OCI-LY3 (cell line): ENCODE results near the gene MYT1.
A peak's percentile ranks its signal among the peaks of the same experiment; 100 is the strongest.

Experiments
- H2AFZ ChIP-seq: fragments of 200-600, 300-600 bp; shearing (Covaris generic); 2 replicates; pipeline ENCODE4 v1.6.0; 2014; ENCODE audit warnings: antibody characterized with exemption, low read depth, low read length
- H3K27ac ChIP-seq: fragments of 200-600, 300-600 bp; sonication (generic); 2 replicates; pipeline ENCODE4 v1.5.1; 2014; ENCODE audit warnings: mild to moderate bottlenecking, low read length, moderate library complexity, mixed read lengths
- H3K27me3 ChIP-seq: fragments of 200-600, 300-600 bp; sonication (generic); 2 replicates; pipeline ENCODE4 v1.6.1; 2014; ENCODE audit warnings: low read depth, low read length, mixed read lengths
- H3K36me3 ChIP-seq: fragments of 200-600, 300-600 bp; sonication (generic); replicated peaks from 2 replicates; pipeline ENCODE3; 2014; ENCODE audit warnings: low read depth, low read length, mixed read lengths
- H3K4me1 ChIP-seq: fragments of 300-600, 200-600 bp; sonication (generic); 2 replicates; pipeline ENCODE4 v1.6.1; 2014; ENCODE audit warnings: low read length, mixed read lengths
- H3K4me2 ChIP-seq: fragments of 200-600, 300-600 bp; sonication (generic); 2 replicates; pipeline ENCODE4 v1.6.1; 2014; ENCODE audit warnings: low read length, mixed read lengths
- H3K4me3 ChIP-seq: fragments of 300-600, 200-600 bp; sonication (generic); 2 replicates; pipeline ENCODE4 v1.5.1; 2014; ENCODE audit warnings: antibody characterized with exemption, mild to moderate bottlenecking, low read length, moderate library complexity
- H3K79me2 ChIP-seq: fragments of 300-600, 200-600 bp; shearing (Covaris generic); 2 replicates; pipeline ENCODE4 v1.6.1; 2014; ENCODE audit warnings: mild to moderate bottlenecking, low read length, mixed read lengths
- H3K9ac ChIP-seq: fragments of 300-600, 200-600 bp; shearing (Covaris generic); 2 replicates; pipeline ENCODE4 v1.6.0; 2014; ENCODE audit warnings: mild to moderate bottlenecking, low read length, moderate library complexity
- H3K9me3 ChIP-seq: fragments of 200-600, 300-600 bp; shearing (Covaris generic); 2 replicates; pipeline ENCODE4 v1.6.1; 2014; ENCODE audit warnings: low read length, mixed read lengths; ENCODE audit not compliant: insufficient read depth
- H4K20me1 ChIP-seq: fragments of 200-600, 300-600 bp; sonication (generic); 2 replicates; pipeline ENCODE4 v1.6.1; 2016; ENCODE audit warnings: low read length, mixed read lengths; ENCODE audit not compliant: insufficient read depth
- EZH2phosphoT487 ChIP-seq: fragments of 200-600 bp; shearing (Covaris generic); IDR thresholded peaks from 2 replicates; pipeline ENCODE4 v1.6.1; 2018; ENCODE audit warnings: antibody characterized with exemption, mixed run types, low read depth
- TF ChIP-seq, protein P1 (sequence below): fragments of 200-600, 300-600 bp; sonication (generic); IDR thresholded peaks from 2 replicates; pipeline ENCODE4 v1.5.1; 2014; ENCODE audit warnings: antibody characterized with exemption, low read length, low read depth

MYT1 gene

DNA sequence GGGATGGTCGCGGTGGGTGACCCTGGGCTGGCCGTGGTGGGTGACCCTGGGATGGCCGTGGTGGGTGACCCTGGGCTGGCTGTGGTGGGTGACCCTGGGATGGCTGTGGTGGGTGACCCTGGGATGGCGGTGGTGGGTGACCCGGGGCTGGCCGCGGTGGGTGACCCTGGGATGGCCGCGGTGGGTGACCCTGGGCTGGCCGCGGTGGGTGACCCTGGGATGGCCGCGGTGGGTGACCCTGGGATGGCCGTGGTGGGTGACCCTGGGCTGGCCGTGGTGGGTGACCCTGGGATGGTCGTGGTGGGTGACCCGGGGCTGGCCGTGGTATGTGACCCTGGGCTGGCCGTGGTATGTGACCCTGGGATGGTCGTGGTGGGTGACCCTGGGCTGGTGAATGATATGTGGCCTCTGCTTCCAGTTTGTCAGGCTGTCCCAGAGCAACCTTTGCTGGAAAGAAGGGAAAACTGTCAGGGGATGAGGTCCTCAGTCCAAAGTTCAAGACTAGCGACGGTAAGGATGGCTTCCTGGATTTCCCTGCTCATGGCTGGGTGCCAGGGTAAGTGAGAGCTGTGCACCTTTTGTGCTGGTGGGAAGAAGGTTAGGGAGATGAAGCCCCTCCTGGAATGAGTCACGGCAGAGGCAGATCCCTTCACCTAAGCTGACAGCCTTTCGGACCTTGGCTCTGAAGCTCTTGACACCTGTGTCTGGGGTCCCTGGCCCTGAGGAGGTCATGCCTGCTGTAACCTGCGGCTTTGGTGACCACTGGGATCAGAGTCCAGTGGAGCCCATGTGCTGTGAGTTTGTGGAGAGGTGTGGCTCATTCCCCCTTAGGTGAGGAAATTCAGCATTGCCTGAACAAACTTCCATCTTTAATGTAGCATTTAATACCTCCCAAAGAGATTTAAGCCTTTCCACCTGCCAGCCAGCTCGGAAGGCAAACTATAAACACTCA lies 72.2 kb downstream of the MYT1 start:
- no peak overlapping the region for H3K27ac ChIP-seq
- H3K79me2 ChIP-seq = no peaks in the 10 kb centered on the region
- no peaks in the 10 kb centered on the region for H3K36me3 ChIP-seq
- no peak overlapping the region for H3K4me2 ChIP-seq
- H4K20me1 ChIP-seq = no peaks in the 10 kb centered on the region
- H3K4me1 ChIP-seq = peaks cover 30% of the 10 kb centered on the region
- TF ChIP-seq, protein P1, sequence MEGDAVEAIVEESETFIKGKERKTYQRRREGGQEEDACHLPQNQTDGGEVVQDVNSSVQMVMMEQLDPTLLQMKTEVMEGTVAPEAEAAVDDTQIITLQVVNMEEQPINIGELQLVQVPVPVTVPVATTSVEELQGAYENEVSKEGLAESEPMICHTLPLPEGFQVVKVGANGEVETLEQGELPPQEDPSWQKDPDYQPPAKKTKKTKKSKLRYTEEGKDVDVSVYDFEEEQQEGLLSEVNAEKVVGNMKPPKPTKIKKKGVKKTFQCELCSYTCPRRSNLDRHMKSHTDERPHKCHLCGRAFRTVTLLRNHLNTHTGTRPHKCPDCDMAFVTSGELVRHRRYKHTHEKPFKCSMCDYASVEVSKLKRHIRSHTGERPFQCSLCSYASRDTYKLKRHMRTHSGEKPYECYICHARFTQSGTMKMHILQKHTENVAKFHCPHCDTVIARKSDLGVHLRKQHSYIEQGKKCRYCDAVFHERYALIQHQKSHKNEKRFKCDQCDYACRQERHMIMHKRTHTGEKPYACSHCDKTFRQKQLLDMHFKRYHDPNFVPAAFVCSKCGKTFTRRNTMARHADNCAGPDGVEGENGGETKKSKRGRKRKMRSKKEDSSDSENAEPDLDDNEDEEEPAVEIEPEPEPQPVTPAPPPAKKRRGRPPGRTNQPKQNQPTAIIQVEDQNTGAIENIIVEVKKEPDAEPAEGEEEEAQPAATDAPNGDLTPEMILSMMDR = no peak
- TF ChIP-seq EZH2phosphoT487 = no peak
- no peak overlapping the region for H3K4me3 ChIP-seq
- H3K27me3 ChIP-seq = no peaks in the 10 kb centered on the region
- no peak overlapping the region for H2AFZ ChIP-seq
- H3K9me3 ChIP-seq = no peaks in the 10 kb centered on the region
- H3K9ac ChIP-seq = no peak overlapping the region

DNA sequence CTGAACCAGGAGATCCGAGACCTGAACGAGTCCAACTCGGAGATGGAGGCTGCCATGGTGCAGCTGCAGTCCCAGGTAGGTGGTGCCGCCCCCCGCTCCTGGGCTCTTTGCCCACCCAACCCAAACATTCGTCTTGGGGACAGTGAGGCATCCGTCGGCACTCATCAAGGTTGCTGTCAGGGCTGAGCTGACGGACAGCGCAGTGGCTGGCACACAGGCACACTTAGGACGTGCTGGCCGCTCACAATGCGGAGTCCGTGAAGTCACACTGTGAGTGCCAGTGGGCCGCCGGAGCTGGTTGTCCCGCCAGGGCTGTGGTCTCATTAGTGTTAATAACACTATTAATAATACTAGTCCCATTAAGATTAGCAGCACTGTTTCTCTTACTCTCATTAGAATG lies 73.1 kb downstream of the MYT1 start:
- no peak overlapping the region for H3K27ac ChIP-seq
- no peak overlapping the region for H3K4me3 ChIP-seq
- H3K9ac ChIP-seq = no peak overlapping the region
- H3K4me1 ChIP-seq = peaks cover 30% of the 10 kb centered on the region
- H4K20me1 ChIP-seq = no peaks in the 10 kb centered on the region
- H3K36me3 ChIP-seq = no peaks in the 10 kb centered on the region
- no peaks in the 10 kb centered on the region for H3K27me3 ChIP-seq
- no peaks in the 10 kb centered on the region for H3K9me3 ChIP-seq
- H3K4me2 ChIP-seq = no peak overlapping the region
- no peaks in the 10 kb centered on the region for H3K79me2 ChIP-seq
- TF ChIP-seq, protein P1 = no peak
- TF ChIP-seq EZH2phosphoT487 = no peak
- H2AFZ ChIP-seq = no peak overlapping the region

DNA sequence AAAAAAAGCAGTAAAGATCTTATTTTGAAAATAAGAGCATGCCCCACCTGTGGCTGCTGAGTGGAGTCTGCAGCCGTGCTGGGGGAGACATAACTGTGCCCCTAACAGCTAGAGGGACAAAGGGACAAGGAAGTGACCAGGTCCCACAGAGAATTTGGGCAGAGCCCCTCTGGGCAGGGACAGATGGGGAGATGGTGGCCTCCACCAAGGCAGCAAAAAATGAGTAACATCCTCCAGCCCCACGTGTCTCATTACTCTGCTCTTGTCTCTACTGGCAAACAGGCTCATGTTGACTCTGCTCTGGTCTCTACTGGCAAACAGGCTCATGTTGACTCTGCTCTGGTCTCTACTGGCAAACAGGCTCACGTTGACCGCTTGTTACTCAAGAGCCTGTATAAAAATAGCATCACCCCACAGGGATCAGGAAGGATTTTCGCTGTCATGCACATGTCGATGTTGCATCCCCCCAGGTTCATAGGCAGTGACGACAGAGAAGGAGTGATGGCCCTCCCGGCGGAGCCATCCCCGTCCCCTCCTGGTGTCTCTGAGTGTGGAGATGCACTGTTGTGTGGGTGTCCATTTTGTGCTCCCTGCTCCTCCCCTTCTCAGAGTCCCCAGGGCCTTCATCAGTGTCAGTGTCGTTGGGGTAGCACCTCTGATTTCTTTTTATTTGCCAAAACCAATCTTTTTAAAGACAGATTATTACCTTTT lies 74.0 kb downstream of the MYT1 start:
- Histone ChIP-seq H3K9me3 (no peaks in the 10 kb centered on the region), H3K79me2 (no peaks in the 10 kb centered on the region), H3K27me3 (no peaks in the 10 kb centered on the region), H3K36me3 (no peaks in the 10 kb centered on the region), H3K4me3 (no peak overlapping the region), H4K20me1 (no peaks in the 10 kb centered on the region), H2AFZ (no peak overlapping the region), H3K9ac (no peak overlapping the region), H3K4me2 (no peak overlapping the region), H3K4me1 (peaks cover 30% of the 10 kb centered on the region), H3K27ac (no peak overlapping the region; the same call in 1 of the 2 replicates)
- TF ChIP-seq EZH2phosphoT487 = no peak
- TF ChIP-seq, protein P1 = no peak

DNA sequence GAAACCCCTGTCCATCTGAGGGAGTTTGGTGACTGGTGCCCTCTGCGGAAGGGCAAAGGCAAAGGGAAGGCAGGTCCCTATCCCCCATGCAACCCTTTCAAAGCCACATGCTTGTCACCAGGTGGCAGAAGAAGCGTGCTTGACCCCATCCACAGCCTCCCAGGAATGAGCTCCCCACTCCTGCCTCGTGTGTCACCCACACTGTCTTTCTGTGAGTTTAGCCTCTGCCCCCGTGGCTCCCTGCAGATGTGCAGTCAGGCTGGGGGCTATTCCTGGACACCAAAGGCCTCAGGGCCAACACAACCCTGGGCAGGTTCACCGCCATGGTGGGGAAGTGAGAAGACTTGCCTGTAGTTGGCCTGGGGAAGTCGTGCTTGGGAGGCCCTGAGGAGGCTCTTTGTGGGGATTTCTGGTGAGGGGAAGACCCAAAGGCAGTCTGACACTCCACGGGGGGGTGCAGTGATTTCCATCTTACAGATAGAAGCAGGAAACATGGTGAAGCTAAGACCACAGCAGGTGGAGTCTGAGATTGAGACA lies 74.7 kb downstream of the MYT1 start:
- Histone ChIP-seq H3K9me3 (no peaks in the 10 kb centered on the region), H3K27ac (peak overlapping the region; percentile 47), H3K4me2 (peak overlapping the region; percentile 69), H2AFZ (peak overlapping the region; percentile 92), H3K9ac (peak overlapping the region; percentile 54; the same call in 1 of the 2 replicates), H3K27me3 (no peaks in the 10 kb centered on the region), H3K36me3 (no peaks in the 10 kb centered on the region), H3K4me3 (peak overlapping the region; percentile 35), H3K4me1 (peaks cover 30% of the 10 kb centered on the region), H3K79me2 (no peaks in the 10 kb centered on the region), H4K20me1 (no peaks in the 10 kb centered on the region)
- TF ChIP-seq, protein P1 = peak; percentile 38
- no peak for TF ChIP-seq EZH2phosphoT487
